Activated B cell treated with CpG ODN at 0.5 μM for 24 hours (primary cell): ENCODE data around the gene AFAP1L2. TPM values are rescaled to one million over a fixed set of nuclear protein-coding genes. Genes with fewer than 3 reads are reported as not detected.
"Not testable (repeated sequence)": the region's sequence is repeated elsewhere in the genome, so short reads cannot be mapped to it uniquely, and the experiment has no call there.

Experiments
- ATAC-seq: fragments of 200-7000 bp; cut with Tn5 transposase; one replicate; pipeline ENCODE4 v1.10.0; 2021; ENCODE audit warnings: low read depth, mild to moderate bottlenecking, moderate library complexity
- CTCF ChIA-PET: fragments of 350-600 bp; sonication (Branson Sonifier 250); formaldehyde crosslinking; loops from one replicate; lab custom pipeline; 2021; ENCODE audit warnings: antibody characterized with exemption; lab: Charles Lee
- POLR2A ChIA-PET: fragments of 350-600 bp; sonication (Branson Sonifier 250); formaldehyde crosslinking; loops from one replicate; lab custom pipeline; 2021; ENCODE audit warnings: antibody characterized with exemption; lab: Charles Lee
- DNase-seq: peaks from one replicate; pipeline ENCODE4 v3.0.0; 2022
- H3K27ac Mint-ChIP-seq: one replicate; pipeline ENCODE4 v1.8.0; 2020; ENCODE audit warnings: mixed read lengths
- H3K27me3 Mint-ChIP-seq: one replicate; pipeline ENCODE4 v1.8.0; 2021; ENCODE audit warnings: mixed read lengths
- H3K36me3 Mint-ChIP-seq: one replicate; pipeline ENCODE4 v1.8.0; 2021; ENCODE audit warnings: low read depth, mixed read lengths
- H3K4me1 Mint-ChIP-seq: one replicate; pipeline ENCODE4 v1.8.0; 2021; ENCODE audit warnings: mixed read lengths
- H3K4me3 Mint-ChIP-seq: one replicate; pipeline ENCODE4 v1.8.0; 2020; ENCODE audit warnings: mild to moderate bottlenecking, mixed read lengths
- H3K9me3 Mint-ChIP-seq: one replicate; pipeline ENCODE4 v1.8.0; 2020; ENCODE audit warnings: mixed read lengths
- intact Hi-C: fragments of 100-400 bp; cut with micrococcal nuclease; formaldehyde crosslinking; loops from one replicate; pipeline ENCODE4 v1.15.1; 2024
- total RNA-seq: library from RNA; stranded (reverse); gene quantifications from 2 replicates; pipeline ENCODE4 v1.2.3, GENCODE V29; 2022
- TF ChIP-seq, protein P1 (sequence below): fragments of 200-600 bp; IDR thresholded peaks from one replicate; pipeline ENCODE4 v1.8.0; 2022; ENCODE audit warnings: antibody characterized with exemption, mild to moderate bottlenecking

Gene AFAP1L2
- total RNA-seq, 1 donor from 2014 or later, result 0.89 TPM

DNA sequence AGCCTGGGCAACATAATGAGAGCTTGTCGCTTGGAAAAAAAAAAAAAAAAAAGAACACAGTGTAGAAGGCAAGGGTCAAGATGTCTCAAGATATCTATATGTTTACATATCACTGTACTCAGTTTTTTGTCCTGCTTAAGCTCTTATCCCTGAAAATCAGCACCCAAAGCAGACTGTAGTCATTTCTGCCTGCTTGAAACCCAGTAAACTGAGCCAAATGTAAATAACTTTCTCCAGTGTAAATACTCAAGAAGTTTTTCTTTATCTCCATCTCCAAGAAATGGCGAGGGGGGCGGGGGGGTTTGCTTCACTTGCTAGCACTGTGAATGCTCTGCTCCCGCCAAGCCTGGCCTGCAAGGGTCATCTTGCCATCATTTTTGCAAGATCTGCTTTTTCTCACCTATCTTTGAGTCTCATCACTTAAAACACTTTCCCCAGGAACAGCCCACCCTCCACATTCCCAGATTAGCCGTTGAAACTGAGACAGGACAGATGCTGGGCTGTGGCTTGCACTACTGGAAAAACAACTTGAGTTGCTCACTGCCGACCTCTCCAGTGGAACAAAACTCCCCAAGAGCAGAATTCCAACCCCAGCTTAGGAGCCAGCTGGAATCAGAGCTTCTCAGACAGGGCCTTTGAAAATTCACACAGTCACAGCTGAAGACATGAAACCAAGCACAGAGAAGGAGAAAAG, 54.6 kb downstream of the AFAP1L2 start:
- no peak for ATAC-seq
- H3K36me3 Mint-ChIP-seq, result no peaks in the 10 kb centered on the region
- intact Hi-C loops, result no loop called here
- no peak overlapping the region for H3K4me3 Mint-ChIP-seq
- ChIA-PET CTCF (interaction anchor here (0.6 kb wide), 1 partner anchor 109 kb away, joined by 3 read pairs; no protein-coding TSS in a partner anchor), POLR2A (no interaction called here)
- no peaks in the 10 kb centered on the region for H3K4me1 Mint-ChIP-seq
- TF ChIP-seq, protein P1, sequence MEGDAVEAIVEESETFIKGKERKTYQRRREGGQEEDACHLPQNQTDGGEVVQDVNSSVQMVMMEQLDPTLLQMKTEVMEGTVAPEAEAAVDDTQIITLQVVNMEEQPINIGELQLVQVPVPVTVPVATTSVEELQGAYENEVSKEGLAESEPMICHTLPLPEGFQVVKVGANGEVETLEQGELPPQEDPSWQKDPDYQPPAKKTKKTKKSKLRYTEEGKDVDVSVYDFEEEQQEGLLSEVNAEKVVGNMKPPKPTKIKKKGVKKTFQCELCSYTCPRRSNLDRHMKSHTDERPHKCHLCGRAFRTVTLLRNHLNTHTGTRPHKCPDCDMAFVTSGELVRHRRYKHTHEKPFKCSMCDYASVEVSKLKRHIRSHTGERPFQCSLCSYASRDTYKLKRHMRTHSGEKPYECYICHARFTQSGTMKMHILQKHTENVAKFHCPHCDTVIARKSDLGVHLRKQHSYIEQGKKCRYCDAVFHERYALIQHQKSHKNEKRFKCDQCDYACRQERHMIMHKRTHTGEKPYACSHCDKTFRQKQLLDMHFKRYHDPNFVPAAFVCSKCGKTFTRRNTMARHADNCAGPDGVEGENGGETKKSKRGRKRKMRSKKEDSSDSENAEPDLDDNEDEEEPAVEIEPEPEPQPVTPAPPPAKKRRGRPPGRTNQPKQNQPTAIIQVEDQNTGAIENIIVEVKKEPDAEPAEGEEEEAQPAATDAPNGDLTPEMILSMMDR, result no peak
- no peak for DNase-seq
- H3K27me3 Mint-ChIP-seq, result peaks cover 2% of the 10 kb centered on the region
- H3K9me3 Mint-ChIP-seq, result no peaks in the 10 kb centered on the region
- no peak overlapping the region for H3K27ac Mint-ChIP-seq

- H3K4me3 Mint-ChIP-seq, ATAC-seq: not testable (repeated sequence)
- CTCF ChIA-PET, result interaction anchor here (0.6 kb wide), 1 partner anchor 109 kb away, joined by 3 read pairs; no protein-coding TSS in a partner anchor
Observed at GRCh38 chr10:114349071-114349470, 55.2 kb downstream of the AFAP1L2 start.

GRCh38 chr10:114347791-114348190, 56.5 kb downstream of the AFAP1L2 start:
- Mint-ChIP-seq H3K27ac (no peak overlapping the region), H3K27me3 (peaks cover 2% of the 10 kb centered on the region), H3K4me1 (no peaks in the 10 kb centered on the region), H3K9me3 (no peaks in the 10 kb centered on the region), H3K36me3 (no peaks in the 10 kb centered on the region), H3K4me3 (no peak overlapping the region)
- ChIA-PET CTCF (no interaction called here), POLR2A (no interaction called here)
- no peak for ATAC-seq
- intact Hi-C loops, result no loop called here
- TF ChIP-seq, protein P1, result no peak
- DNase-seq, result no peak

More at GRCh38 chr10:114349071-114349470, 55.2 kb downstream of the AFAP1L2 start:
- H3K27me3 Mint-ChIP-seq, intact Hi-C loops, POLR2A ChIA-PET, H3K36me3 Mint-ChIP-seq, H3K9me3 Mint-ChIP-seq, H3K4me1 Mint-ChIP-seq, H3K27ac Mint-ChIP-seq, DNase-seq: not testable (repeated sequence)

DNA sequence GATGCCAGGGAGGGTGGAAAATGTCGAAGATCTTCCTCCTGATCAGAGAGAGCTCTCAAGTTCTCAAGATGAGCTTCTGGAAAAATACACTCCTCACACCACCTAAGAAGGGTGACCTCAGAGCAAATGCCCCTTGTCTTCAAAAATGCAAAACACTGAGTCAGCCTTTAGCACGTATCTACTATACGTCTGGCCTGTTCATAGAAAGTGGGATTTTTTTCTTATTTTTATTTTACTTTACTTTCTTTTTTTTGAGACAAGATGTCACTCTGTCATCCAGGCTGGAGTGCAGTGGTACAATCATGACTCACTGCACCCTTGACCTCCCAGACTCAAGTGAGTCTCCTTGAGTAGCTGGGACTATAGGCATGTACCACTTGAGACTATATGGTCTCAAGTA, 57.1 kb downstream of the AFAP1L2 start:
- TF ChIP-seq, protein P1, result no peak
- ChIA-PET CTCF (no interaction called here), POLR2A (interaction anchor here (0.5 kb wide), 1 partner anchor 298 kb away, joined by 3 read pairs; no protein-coding TSS in a partner anchor)
- H3K27me3 Mint-ChIP-seq, result peaks cover 2% of the 10 kb centered on the region
- no peak overlapping the region for H3K4me3 Mint-ChIP-seq
- H3K9me3 Mint-ChIP-seq, result no peaks in the 10 kb centered on the region
- no peak for DNase-seq
- ATAC-seq, result no peak
- H3K4me1 Mint-ChIP-seq, result no peaks in the 10 kb centered on the region
- H3K27ac Mint-ChIP-seq, result no peak overlapping the region
- intact Hi-C loops, result no loop called here
- no peaks in the 10 kb centered on the region for H3K36me3 Mint-ChIP-seq

GRCh38 chr10:114346176-114347031, 57.9 kb downstream of the AFAP1L2 start:
- H3K4me3 Mint-ChIP-seq, result no peak overlapping the region
- DNase-seq, result no peak
- H3K27ac Mint-ChIP-seq, result no peak overlapping the region
- H3K36me3 Mint-ChIP-seq, result no peaks in the 10 kb centered on the region
- H3K4me1 Mint-ChIP-seq, result no peaks in the 10 kb centered on the region
- ATAC-seq, result no peak
- intact Hi-C loops, result no loop called here
- ChIA-PET POLR2A (interaction anchor here (0.5 kb wide), 1 partner anchor 297 kb away, joined by 3 read pairs; no protein-coding TSS in a partner anchor), CTCF (no interaction called here)
- H3K9me3 Mint-ChIP-seq, result no peaks in the 10 kb centered on the region
- TF ChIP-seq, protein P1, result no peak
- H3K27me3 Mint-ChIP-seq, result peaks cover 2% of the 10 kb centered on the region
